ENCODE data around the gene PCDHGC4. TPM values are rescaled to one million over a fixed set of nuclear protein-coding genes. Genes with fewer than 3 reads are reported as not detected.

The PCDHGC4 gene
- polyA plus RNA-seq, 1 experiment = 0.46 TPM

DNA sequence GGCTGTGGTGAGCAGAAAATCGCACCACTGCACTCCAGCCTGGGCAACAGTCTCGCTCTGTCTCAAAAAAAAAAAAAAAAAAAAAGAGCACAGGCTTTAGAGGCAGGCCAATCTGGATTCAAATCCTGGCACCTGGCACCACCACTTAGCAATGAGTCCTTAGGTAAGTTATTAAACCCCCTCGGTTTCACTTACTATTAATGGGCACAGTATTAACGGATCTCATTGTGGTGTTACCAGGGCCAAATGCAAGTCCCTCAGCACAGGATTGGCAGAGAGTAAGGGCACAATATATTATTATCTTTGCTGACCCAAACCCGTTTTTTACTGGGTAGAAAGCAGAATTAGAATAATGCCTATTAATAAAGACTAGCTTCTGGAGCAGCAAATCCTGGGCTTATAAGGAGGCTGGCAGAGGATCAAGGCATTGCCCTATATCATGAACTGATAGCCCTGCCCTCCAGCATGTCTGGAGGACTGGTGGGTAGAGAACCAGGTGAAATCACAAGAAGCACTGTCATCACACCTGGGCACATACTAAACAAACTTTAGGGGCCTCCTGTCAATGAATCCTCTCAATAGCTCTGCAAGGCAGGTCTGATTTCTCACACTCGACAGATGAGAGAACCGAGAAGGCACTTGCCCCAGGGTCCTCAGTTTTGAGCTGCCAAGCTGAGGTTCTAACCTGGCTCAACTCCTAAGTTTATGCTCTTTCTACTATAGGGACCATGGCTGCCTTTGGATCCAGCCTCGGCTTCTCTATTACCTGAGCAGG is 21.7 kb downstream of the PCDHGC4 start:
- H3K27ac ChIP-seq (ENCODE audit: low read depth, low read length) = peak overlapping the region; percentile 39
- POLR2A ChIA-PET = interaction anchor here (0.7 to 4.7 kb wide), 5 partner anchors 12 to 704 kb away, joined by 3 to 40 read pairs (median 23); partner anchors contain the start of gene PCDHGC3
- CTCF ChIA-PET = interaction anchor here (0.7 to 11.7 kb wide), 4 partner anchors 16 to 959 kb away, joined by 3 to 165 read pairs (median 6); no protein-coding TSS in a partner anchor

DNA sequence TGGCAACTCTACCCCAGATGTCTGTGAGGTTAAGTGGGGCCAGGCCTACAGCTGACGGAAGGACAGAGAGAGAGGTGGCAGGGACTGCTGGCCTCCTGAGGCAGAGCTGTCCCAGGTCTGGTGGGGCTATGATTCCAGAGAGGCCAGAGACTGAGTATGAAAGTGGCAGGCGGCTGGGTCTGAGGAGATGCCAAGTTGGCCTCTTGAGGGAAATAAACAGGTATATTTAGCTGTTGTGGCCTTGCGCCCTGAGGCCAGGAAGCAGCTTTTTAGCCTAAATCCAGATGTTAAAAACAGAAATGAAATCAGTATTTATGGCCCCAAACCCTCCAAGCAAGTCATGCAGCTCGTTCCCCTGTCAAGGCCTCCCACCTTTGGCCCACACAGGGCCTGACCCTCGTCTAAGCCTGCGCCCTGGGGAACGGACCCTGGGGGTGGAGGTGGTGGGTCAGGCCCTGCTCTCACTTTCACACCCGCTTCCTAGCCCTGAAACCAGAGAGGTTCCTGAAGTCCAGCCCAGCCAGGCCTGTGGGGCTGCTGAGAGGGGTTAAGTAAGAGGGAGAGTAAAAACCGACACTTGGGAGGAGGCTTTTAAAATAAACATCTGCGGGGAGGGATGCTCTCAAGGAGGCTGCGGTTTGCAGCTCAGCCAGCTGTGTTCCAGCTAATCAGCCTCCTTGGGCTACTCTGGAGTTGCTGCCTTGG is 22.7 kb downstream of the PCDHGC4 start:
- Histone ChIP-seq H3K9me3 (ENCODE audit: control insufficient read depth, insufficient read depth, low read length) (no peaks in the 10 kb centered on the region), H3K27ac (ENCODE audit: low read depth, low read length) (peak overlapping the region; percentile 91), H3K27me3 (ENCODE audit: control insufficient read depth, insufficient read depth, low read length) (no peaks in the 10 kb centered on the region), H3K4me3 (ENCODE audit: low read depth, low read length) (peak overlapping the region; percentile 31; the same call in 1 of the 2 replicates)
- TF ChIP-seq, protein P1, sequence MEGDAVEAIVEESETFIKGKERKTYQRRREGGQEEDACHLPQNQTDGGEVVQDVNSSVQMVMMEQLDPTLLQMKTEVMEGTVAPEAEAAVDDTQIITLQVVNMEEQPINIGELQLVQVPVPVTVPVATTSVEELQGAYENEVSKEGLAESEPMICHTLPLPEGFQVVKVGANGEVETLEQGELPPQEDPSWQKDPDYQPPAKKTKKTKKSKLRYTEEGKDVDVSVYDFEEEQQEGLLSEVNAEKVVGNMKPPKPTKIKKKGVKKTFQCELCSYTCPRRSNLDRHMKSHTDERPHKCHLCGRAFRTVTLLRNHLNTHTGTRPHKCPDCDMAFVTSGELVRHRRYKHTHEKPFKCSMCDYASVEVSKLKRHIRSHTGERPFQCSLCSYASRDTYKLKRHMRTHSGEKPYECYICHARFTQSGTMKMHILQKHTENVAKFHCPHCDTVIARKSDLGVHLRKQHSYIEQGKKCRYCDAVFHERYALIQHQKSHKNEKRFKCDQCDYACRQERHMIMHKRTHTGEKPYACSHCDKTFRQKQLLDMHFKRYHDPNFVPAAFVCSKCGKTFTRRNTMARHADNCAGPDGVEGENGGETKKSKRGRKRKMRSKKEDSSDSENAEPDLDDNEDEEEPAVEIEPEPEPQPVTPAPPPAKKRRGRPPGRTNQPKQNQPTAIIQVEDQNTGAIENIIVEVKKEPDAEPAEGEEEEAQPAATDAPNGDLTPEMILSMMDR (IDR thresholded peaks at IDR 0.05; ENCODE audit: low read depth, low read length) = no peak
- peak; percentile 83 for DNase-seq (ENCODE audit: low read depth, low spot score)
- ChIA-PET CTCF (interaction anchor here (0.5 to 11.7 kb wide), 10 partner anchors 8 to 95 kb away, joined by 3 to 165 read pairs (median 4); partner anchors contain the start of genes PCDHGA10 and PCDHGC5), POLR2A (interaction anchor here (1.1 to 4.7 kb wide), 7 partner anchors 11 to 50 kb away, joined by 3 to 40 read pairs (median 8); partner anchors contain the start of genes PCDHGC3 and PCDHGC5)

More for the DNA sequence above, 21.7 kb downstream of the PCDHGC4 start:
- Histone ChIP-seq H3K27me3 (ENCODE audit: control insufficient read depth, insufficient read depth, low read length) (no peaks in the 10 kb centered on the region), H3K9me3 (ENCODE audit: control insufficient read depth, insufficient read depth, low read length) (no peaks in the 10 kb centered on the region), H3K4me3 (ENCODE audit: low read depth, low read length) (no peak overlapping the region)
- TF ChIP-seq, protein P1 (IDR thresholded peaks at IDR 0.05; ENCODE audit: low read depth, low read length) = no peak
- DNase-seq (ENCODE audit: low read depth, low spot score) = no peak

DNA sequence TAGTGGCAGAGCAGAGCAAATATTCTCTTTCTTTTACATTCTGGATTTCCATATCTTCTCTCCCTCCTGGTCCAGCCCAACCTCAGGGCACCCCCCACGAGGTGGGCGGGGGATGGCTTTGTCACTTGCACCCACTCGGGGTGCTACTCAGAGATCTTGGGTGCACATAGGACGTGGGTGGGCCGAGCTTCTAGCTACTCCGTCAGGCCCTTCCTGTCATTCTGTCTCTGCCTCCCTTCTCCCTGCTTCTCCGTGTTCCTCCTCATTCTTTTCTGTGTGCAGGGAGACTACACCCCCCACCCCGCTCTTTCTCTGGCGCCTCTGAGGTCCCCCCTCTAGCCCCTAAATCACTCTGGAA is 23.6 kb downstream of the PCDHGC4 start:
- ChIA-PET POLR2A (interaction anchor here (1.1 to 4.7 kb wide), 6 partner anchors 10 to 49 kb away, joined by 5 to 40 read pairs (median 16); partner anchors contain the start of genes PCDHGC3 and PCDHGC5), CTCF (interaction anchor here (0.5 to 11.7 kb wide), 10 partner anchors 9 to 96 kb away, joined by 3 to 165 read pairs (median 4); partner anchors contain the start of genes PCDHGA10, PCDHGC3 and PCDHGC5)

DNA sequence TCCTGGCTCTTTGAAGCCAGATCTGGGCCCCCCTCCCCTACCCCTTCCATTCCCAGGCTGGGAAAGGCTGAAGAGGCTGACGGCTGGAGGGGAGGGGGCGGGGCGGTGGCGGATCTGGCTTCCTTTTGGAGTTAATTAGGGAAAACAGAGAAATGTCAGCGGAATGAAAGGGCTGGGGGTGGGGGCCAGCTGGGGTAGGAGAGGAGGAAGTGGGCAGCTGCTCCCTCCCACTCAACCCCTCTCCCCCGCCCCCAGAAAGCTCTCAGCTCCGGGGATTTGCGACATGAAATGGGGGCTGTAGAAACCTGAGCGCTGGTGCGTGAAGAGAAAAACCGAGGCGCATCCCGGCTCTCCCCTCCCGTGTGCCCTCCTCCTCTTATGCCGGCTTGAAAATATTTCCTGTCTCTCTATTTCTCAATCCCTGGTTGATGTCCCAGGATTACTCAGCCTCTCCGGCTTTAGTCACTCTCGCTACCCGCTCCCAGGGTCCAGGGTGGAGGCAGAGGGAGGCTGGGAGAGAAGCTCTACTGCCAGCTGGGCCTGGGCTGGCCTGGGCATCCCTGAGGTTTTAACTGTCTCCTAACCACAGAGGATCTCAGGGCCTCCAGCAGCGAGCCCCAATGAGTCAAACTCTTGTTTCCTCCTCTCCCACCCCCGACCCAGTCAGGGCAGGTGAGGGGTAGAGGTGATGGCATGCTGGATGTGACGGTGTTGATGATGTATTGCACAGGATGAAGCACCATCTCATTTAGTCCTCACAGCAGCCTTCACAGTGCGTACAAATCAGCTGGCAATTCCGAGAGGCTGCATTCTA is 24.2 kb downstream of the PCDHGC4 start:
- DNase-seq (ENCODE audit: low read depth, low spot score) = peak; percentile 92
- CTCF ChIA-PET = interaction anchor here (0.6 to 11.7 kb wide), 12 partner anchors 9 to 96 kb away, joined by 3 to 165 read pairs (median 4); partner anchors contain the start of genes PCDHGA10, PCDHGC3 and PCDHGC5
- Histone ChIP-seq H3K9me3 (ENCODE audit: control insufficient read depth, insufficient read depth, low read length) (no peaks in the 10 kb centered on the region), H3K4me3 (ENCODE audit: low read depth, low read length) (peak overlapping the region; percentile 40), H3K27ac (ENCODE audit: low read depth, low read length) (peak overlapping the region; percentile 91), H3K27me3 (ENCODE audit: control insufficient read depth, insufficient read depth, low read length) (no peaks in the 10 kb centered on the region)
- POLR2A ChIA-PET = interaction anchor here (0.7 to 4.7 kb wide), 10 partner anchors 9 to 460 kb away, joined by 3 to 40 read pairs (median 4); partner anchors contain the start of genes PCDHGC3, PCDHGC5 and RNF14
- TF ChIP-seq, protein P1 (IDR thresholded peaks at IDR 0.05; ENCODE audit: low read depth, low read length) = no peak

More for the DNA sequence above, 23.6 kb downstream of the PCDHGC4 start:
- H3K27me3 ChIP-seq (ENCODE audit: control insufficient read depth, insufficient read depth, low read length) = no peaks in the 10 kb centered on the region
- peak overlapping the region; percentile 40 for H3K4me3 ChIP-seq (ENCODE audit: low read depth, low read length)
- DNase-seq (ENCODE audit: low read depth, low spot score) = no peak
- TF ChIP-seq, protein P1 (IDR thresholded peaks at IDR 0.05; ENCODE audit: low read depth, low read length) = no peak
- H3K27ac ChIP-seq (ENCODE audit: low read depth, low read length) = peak overlapping the region; percentile 91
- no peaks in the 10 kb centered on the region for H3K9me3 ChIP-seq (ENCODE audit: control insufficient read depth, insufficient read depth, low read length)
